Retinal pigment epithelial cell (primary cell): Measurements from ENCODE around the gene NSRP1.

Experiments used
- DNase-seq: peaks from one replicate; pipeline ENCODE4 v3.0.0-alpha.2; 2010; ENCODE audit warnings: low read depth
- H3K4me3 ChIP-seq: 2 replicates; pipeline ENCODE4 v1.5.1; 2011; ENCODE audit warnings: mild to moderate bottlenecking, low read length, control low read depth, moderate library complexity
- TF ChIP-seq, protein P1 (sequence below): conservative IDR thresholded peaks from 2 replicates; pipeline ENCODE4 v1.5.1; 2011; ENCODE audit warnings: low read depth, low read length, control low read depth, inconsistent platforms

Gene NSRP1

GRCh38 chr17:30151471-30151870, 34.9 kb downstream of the NSRP1 start:
- TF ChIP-seq, protein P1, sequence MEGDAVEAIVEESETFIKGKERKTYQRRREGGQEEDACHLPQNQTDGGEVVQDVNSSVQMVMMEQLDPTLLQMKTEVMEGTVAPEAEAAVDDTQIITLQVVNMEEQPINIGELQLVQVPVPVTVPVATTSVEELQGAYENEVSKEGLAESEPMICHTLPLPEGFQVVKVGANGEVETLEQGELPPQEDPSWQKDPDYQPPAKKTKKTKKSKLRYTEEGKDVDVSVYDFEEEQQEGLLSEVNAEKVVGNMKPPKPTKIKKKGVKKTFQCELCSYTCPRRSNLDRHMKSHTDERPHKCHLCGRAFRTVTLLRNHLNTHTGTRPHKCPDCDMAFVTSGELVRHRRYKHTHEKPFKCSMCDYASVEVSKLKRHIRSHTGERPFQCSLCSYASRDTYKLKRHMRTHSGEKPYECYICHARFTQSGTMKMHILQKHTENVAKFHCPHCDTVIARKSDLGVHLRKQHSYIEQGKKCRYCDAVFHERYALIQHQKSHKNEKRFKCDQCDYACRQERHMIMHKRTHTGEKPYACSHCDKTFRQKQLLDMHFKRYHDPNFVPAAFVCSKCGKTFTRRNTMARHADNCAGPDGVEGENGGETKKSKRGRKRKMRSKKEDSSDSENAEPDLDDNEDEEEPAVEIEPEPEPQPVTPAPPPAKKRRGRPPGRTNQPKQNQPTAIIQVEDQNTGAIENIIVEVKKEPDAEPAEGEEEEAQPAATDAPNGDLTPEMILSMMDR, result no peak
- DNase-seq, result no peak
- no peak overlapping the region for H3K4me3 ChIP-seq

DNA sequence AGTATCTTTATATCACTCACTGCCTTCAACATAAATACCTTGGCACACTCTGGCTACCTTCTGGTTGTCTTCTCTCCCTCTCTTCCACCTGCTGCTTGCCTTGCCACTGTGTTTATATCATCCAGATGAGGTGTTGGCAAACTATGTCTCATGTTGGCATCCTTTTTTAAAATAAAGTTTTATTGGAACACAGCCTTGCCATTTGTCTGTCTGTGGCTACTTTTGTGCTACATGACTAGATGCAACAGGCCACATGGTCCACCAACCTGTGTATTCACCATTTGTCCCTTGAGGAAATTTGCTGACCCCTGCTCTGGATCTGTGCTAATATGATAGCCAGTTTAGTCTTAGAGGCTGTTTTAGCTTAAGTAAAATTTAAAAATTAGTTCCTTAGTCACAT, 36.8 kb downstream of the NSRP1 start:
- TF ChIP-seq, protein P1, result no peak
- no peak for DNase-seq
- no peak overlapping the region for H3K4me3 ChIP-seq

- TF ChIP-seq, protein P1, result no peak
- no peak overlapping the region for H3K4me3 ChIP-seq
- no peak for DNase-seq
Measured at GRCh38 chr17:30155389-30155788, 38.8 kb downstream of the NSRP1 start.

DNA sequence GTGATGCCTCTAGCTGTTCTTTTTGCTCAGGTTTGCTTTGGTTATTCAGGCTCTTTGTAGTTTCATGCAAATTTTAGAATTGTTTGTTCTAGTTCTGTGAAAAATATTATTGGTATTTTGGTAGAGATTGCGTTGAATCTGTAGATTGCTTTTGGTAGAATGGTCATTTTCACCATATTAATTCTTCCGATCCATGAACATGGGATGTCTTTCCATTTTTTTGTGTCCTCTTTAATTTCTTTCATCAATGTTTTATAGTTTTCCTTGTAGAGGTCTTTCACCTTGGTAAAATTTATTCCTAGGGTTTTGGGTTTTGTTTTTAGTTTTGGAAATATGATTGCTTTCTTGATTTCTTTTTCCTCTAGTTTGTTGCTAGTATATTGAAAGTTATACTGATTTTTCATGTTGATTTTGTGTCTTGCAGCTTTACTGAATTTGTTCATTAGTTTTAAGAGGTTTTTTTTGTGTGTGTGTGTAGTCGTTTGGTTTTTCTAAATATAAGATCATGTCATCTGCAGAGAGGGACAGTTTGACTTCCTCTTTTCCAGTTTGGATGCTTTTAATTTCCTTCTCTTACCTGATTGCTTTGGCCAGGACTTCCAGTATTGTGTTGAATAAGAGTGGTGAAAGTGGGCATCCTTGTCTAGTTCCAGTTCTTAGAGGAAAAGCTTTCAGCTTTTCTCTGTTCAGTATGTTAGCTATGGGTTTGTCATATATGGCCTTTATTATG, 42.4 kb downstream of the NSRP1 start:
- TF ChIP-seq, protein P1, result no peak
- DNase-seq, result no peak
- H3K4me3 ChIP-seq, result no peak overlapping the region

- no peak overlapping the region for H3K4me3 ChIP-seq
- no peak for DNase-seq
- TF ChIP-seq, protein P1, result no peak
Measured at GRCh38 chr17:30160419-30161172, 44.0 kb downstream of the NSRP1 start.

DNA sequence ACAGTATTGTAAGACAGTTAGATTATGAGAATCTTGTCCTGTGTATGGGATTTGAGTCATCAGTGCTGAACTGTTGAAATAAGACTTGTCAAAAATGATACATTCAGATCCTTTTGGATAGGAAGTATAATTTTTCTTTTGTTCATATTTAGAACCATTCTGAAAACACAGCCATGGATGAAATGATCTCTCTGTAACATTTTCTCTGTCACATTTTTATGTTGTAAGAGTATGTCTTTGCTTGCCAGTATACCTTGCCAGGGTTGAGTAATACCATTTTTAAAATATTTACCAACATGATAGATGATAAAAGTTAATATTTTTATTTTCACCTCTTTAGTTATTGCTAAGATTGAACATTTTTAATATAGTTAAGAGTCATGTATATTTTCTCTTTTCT, 45.0 kb downstream of the NSRP1 start:
- TF ChIP-seq, protein P1, result no peak
- DNase-seq, result no peak
- no peak overlapping the region for H3K4me3 ChIP-seq

DNA sequence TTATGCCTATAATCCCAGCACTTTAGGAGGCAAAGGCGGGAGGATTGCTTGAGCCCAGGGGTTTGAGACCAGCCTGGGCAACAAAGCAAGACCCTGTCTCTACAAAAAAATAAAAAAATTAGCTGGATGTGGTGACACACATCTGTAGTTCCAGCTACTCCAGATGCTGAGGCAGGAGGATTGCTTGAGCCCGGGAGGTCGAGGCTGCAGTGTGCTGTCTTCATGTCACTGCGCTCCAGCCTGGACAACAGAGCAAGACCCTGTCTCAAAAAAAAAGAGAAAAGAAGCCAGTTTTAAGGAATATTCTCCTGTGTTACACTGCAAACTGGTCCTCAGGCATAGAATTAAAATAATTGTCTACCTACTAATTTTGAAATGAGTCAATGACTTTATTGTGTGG, 47.9 kb downstream of the NSRP1 start:
- TF ChIP-seq, protein P1, result no peak
- DNase-seq, result no peak
- no peak overlapping the region for H3K4me3 ChIP-seq
